Measurements from ENCODE around the gene LRP1.

Gene LRP1

DNA sequence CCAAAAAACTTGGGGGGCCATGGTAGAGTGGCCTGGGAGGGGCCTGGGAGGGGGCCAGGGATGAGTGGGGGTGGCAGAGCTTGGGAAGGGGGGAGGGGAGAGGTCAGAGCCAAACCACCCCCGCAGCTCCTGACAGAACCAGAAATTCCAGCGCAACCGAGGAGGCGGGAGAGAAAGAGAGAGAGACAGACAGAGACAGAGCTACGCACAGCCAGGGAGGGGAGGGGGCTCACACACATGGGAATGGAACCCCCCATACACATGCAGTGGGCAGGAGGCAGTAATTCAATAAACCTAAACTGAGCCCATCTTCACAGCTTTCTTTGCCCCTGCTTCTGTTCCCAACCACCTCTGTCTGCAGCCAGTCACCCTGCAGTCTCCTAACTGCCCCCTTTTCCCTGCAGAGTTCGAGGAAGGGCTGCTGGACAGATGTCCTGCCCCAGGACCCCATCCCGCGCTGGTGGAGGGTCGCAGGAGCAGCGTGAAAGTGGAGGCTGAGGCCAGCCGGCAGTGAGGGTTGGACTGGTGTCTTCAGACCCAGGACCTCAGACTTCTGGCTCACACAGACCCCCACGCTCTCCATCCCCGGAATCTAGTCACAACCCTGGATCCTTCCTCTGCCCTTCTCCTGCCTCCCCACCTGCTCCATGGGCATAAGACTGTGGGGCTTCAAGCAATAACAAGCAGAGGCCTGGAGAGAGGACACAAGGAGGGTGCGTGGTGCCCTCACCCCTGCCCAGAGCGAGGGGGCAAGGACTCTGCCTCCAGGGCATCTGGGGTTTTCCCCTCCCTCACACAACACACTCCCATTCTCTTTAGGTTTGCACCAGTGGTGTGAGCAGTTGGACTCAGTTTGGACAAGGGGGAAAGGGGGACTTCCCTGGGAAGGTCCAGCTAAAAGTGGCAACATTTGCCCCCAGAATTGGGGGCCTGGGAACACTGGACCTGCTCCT, 33.8 kb upstream of the LRP1 start:
- DNase-seq = no peak

- DNase-seq = no peak
These were observed 32.8 kb upstream of the LRP1 start for GRCh38 chr12:57095440-57095839.

GRCh38 chr12:57096099-57096572, 32.1 kb upstream of the LRP1 start:
- DNase-seq = no peak

DNA sequence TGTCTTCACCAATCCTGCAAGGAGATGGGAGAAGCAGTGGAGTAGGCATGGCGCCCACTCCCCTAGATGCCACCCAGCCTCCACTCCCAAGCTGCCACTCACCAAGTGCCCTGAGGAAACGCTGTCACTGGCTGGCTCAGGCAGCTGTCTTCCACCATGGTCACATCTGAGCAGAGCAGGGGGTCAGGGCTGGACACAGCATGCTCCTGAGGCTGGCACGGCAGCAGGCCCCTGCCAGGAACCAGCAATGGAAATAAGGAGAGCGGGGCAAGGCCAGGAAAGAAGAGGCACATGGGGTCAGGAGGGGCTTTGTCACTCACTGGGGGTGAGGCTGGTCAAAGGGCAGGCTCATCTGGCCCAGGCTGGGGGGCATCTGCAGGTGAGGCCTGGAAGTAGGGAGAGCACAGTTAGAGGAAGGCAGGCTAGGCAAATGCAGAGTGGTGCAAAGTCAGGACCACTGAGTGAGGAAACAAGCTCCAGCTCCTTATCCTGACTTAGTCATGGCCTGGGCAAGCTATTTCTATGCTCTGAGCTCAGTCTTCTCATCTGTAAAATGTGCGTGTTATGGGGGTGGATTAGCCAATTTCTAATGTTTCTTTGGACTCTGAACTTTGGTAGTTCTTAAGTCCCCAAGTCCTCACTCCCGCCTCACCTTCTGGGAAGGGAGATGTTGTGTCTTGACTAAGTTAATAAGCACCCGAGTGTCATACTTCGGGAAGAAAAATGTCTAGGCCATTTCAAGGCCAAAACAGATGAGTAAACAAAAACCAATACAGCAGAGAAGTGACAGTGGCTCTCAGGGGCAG, 31.3 kb upstream of the LRP1 start:
- DNase-seq = no peak

DNA sequence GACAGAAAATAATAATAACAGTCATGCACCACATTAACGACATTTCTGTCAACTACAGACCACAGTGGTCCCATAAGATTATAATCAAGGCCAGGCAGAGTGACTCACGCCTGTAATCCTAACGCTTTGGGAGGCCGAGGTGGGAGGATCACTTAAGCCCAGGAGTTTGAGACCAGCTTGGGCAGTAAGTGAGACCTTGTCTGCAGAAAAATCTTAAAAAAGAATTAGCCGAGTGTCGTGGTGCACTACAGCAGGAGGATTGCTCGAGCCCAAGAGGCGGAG, 30.8 kb upstream of the LRP1 start:
- no peak for DNase-seq

DNA sequence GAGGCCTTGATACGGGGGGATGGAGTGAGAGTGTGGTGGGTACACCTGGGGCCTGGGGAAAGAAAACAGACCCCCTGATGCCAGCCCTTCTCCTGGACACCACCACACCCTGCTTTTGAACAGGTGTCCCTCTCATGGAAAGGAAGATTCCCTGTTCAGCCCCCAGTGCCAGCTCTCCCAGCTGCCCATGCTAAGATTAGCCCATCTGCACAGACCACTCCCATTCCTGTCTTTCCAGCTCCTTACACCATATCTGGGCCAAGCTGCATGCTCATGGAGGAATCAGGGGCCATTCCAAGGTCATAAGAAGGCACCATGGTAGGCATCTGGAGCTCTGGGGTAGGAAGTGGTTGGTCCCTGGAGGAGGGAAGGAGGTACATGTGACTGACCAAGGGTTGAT, 29.7 kb upstream of the LRP1 start:
- no peak for DNase-seq

- DNase-seq = no peak
These were observed 29.1 kb upstream of the LRP1 start for GRCh38 chr12:57099047-57099714.

DNA sequence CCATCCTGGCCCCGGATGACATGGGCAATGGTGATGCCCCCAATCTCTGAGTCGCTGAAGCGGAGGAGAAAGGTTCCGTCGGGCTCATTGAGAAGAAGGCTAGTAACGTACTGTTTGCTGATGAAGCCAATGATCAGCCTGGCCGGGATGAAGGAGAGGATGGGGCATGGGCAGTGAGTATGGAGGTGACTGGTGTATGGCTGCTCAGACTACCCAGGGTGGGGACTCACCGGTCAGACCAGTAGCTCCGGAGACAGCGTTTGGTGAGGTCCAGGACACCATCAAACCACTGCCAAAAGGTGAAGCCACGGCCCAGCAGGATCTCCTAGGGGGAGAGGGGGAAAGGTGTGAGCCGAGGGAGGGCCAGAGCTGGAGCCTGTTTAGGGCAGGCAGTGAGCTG, 28.5 kb upstream of the LRP1 start:
- no peak for DNase-seq

GRCh38 chr12:57101892-57102695, 26.2 kb upstream of the LRP1 start:
- peak; percentile 55 to 59 for DNase-seq

DNA sequence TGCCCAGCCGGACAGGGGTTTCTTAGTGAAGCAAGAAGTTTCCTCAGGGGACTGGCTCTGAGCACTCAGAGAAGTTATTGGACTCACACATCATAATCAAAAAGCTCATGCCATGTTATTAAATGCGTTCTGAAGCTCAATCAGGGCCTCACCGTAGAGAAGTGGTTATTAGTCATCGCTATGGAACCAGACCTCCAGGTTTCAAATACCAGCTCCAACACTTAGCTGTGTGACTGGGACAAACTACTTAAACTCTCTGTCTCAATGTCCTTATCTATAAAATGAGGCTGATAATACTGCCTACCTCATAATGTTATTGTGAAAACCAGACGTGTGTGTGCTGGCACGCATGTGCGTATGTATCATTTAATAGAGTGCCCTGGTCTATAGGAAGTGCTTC, 24.4 kb upstream of the LRP1 start:
- no peak for DNase-seq

DNA sequence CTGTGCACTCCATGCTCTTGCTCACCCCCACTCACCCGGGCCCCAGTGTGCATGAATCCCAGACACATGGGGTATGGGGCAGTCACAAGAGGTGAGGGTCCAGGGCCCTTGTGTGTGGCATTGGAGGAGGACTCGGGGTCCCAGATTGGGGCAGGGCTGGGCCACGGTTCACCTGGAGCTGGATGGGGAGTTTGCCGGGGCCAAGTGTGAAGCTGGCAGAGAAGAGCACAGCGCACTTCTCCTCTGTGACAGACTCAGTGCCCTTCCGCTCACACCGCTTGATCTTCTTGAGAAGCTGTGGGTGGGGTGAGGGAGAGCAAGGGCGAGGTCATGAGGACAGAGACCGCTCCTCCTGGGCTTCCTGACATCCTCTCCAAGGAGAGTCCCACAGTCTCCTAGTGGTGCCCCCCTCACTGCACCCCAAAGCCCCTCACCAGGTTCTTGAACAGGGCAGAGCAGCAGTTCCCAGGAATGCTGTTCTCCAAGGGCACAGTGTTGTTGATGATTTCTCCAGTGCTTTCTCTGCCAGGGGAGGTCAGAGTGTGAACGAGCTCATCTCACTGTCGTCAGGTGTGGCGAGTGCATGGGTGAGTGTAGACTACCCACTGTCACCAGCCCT, 23.9 kb upstream of the LRP1 start:
- DNase-seq = no peak

DNA sequence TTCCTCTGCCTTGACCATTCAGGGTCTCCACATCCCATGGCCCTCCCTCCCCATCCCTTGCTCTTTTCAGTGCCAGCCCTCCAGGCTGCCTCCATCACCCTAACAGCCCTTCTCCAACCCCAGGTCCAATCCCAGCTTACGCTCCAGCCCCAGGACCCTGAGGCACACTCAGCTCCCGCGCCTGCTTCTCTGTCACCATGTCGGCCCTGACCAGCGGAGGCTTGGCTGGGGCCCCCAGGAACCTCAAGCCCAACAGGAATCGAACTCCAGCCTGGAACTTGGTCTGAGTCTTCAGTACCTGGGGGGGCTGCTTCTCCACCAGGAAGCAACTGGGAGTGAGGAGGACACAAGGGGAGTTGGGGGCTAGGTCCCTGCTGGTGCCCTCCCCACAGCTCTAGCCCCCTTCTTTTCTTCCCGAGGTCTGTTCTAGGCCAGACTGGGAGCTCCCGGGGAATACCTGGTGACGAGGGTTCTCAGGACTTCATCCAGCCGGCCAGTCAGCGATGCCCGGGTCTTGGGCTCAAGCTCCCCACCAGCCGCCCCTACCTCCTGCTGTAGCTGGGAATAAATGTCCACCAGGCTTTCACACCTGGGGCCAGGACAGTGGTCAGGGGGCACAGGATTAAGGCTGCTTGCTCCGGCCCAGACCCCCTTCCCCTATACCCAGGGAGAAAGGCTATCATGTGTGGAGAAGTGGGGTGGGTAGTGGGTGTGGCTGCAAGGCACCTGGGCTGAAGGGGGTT, 23.1 kb upstream of the LRP1 start:
- no peak for DNase-seq

- no peak for DNase-seq
These were observed 22.1 kb upstream of the LRP1 start for GRCh38 chr12:57106021-57106708.

DNA sequence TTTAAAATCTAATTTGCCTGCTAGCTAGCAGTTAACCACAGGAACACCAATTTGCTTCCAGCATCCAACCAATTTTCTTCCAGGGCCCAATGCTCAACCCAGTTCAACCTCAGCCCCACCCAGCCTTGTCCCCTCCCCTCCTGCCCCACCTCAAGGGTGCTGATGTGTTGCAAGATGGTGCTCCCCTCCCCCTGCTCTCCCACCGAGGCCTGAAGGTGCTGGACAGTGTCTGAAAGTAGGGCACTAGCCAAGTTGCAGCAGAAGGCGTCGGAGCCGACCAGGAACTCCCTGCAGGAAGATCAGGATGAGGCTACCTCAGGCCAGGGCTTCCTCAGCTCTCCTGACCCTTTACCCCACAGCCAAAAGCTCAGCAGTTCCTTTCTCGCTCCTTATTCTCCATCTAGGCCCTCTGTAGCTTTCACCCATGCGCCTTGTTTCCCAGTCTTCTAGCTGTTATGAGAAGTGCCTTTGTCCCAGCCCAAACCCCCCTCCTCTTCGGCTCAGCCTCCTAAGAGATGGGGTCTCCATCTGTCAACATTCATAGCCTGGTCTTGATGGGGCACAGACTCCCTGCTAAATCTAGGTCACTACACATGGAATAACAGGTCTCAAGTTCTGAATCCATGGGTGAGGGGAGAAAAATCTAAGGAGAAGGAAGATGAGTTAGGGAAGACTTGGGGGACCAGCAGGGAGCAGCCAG, 20.7 kb upstream of the LRP1 start:
- DNase-seq = no peak

GRCh38 chr12:57109207-57110103, 18.8 kb upstream of the LRP1 start:
- DNase-seq = no peak

DNA sequence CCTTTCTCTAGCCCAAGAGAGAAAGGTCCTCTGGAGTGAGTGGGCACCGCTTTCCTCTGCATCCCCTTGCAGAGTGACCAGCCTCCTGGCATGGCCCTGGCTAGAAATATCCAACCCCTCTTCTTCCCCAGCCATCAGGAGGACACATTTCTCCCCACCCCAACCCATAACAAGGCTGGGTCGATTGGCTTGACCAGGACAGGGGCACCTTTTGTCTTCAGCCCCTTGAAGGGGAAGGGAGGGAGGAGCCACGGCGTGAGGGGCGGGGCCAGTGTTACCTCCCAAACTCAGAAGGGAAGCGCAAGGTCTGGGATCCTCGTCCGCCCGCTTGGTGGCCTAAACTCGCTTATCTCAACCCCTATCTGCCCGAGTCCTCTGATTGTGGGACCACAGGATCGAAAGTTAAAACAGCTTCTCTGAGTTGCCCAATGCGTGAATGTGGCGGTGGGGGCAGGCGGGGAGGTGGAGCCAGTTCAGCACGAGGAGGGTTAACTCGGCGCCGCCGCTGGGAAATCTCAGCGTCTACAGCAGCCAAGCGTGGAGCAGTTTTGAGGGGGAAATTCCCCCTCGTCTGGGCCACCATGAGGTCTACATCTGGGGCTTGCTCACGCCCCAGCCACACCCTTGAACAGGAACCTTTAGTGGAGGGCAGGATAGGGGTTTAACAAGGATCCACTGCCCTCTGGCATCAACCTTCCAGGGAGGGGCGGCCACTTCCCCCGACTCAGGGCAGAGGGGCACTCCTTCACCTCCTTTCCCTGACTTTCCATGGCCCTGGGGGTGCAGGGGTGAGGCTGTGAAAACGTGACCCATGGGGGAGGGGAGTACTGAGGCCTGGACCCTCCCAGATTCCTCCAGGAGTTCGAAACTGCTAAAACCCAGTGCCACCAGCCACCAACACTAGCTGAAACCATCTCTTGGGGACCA, 17.9 kb upstream of the LRP1 start:
- DNase-seq = peak; percentile 48 to 79

DNA sequence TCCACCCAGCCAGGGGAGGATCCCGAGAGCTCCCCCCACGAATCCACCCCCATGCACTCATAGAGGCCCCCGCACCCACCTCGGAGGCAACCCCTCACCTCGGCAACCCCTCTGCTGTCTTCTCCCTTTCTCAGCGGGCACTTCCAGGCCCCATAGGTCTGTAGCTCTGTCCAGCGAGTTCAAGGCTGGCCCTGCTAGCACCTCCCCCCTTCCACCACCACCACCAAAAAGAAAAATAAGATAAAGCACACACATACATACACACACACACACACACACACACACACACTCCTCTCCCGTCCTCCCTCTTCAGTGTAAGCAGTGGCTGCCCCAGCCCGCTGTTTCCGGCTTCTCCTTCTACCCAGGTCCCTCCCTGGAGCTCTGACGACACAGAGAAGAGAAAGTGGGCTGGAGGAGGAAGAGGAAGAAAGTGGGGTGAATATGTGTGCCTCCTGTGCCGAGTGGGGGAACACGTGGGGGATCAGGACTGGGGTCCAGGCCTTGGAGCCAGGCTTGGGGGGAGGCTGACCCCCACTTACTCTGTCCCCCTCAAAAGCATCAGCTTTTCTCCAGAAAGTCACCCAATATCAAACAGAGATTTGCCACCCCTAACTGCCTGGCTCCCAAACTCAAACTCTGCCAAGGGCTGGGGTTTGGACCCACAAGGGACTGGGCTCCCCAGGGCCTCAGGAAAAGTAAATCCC, 17.1 kb upstream of the LRP1 start, which contains the start of gene STAT6:
STAT6 (minus strand) TSS at position 332 of the 704 bp plus-strand sequence. CDS start 3,084 bp downstream, outside the sequence.
- peak; percentile 95 to 96 for DNase-seq
